Kidney (tissue), 14 donors: ENCODE results near the gene ZNF518B. TPM values are rescaled to one million over a fixed set of nuclear protein-coding genes. Genes with fewer than 3 reads are reported as not detected.

Experiments used
- DNase-seq, 5 donors: peaks; one replicate each; pipeline ENCODE4 v3.0.0-alpha.2; 2013 to 2020
- FAIRE-seq: peaks from 2 replicates; lab custom pipeline; 2012; peaks lifted over from hg19 to GRCh38; lab: Jason Lieb, UNC
- H3K27ac ChIP-seq, 2 donors: one replicate each; pipeline ENCODE4 v1.7.0; 2013; ENCODE audit warnings: low read depth in 2 of 2, low read length in 2 of 2, inconsistent platforms in 1 of 2
- H3K27me3 ChIP-seq: one replicate; pipeline ENCODE4 v1.7.1; 2013; ENCODE audit warnings: low read length, inconsistent platforms; ENCODE audit not compliant: control insufficient read depth, insufficient read depth
- H3K36me3 ChIP-seq, 3 donors: one replicate each; pipeline versions ENCODE4 v1.7.0 to v1.7.1; 2013; ENCODE audit warnings: low read length in 3 of 3, control low read depth in 1 of 3, inconsistent platforms in 1 of 3; ENCODE audit not compliant: insufficient read depth in 3 of 3, control insufficient read depth in 2 of 3
- H3K4me1 ChIP-seq, 3 donors: one replicate each; pipeline versions ENCODE4 v1.7.0 to v1.7.1; 2013; ENCODE audit warnings: low read length in 3 of 3, inconsistent platforms in 1 of 3, low read depth in 1 of 3; ENCODE audit not compliant: control insufficient read depth in 2 of 3, insufficient read depth in 2 of 3
- H3K4me3 ChIP-seq, 3 donors: one replicate each; pipeline versions ENCODE4 v1.7.0 to v1.8.1; 2013; ENCODE audit warnings: low read length in 3 of 3, control low read depth in 1 of 3, inconsistent platforms in 1 of 3
- H3K9ac ChIP-seq, 3 donors: one replicate each; pipeline versions ENCODE4 v1.7.0 to v1.7.1; 2013; ENCODE audit warnings: low read length in 3 of 3, control low read depth in 1 of 3, inconsistent platforms in 1 of 3
- H3K9me3 ChIP-seq, 3 donors: one replicate each; pipeline versions ENCODE4 v1.7.0 to v1.7.1; 2013; ENCODE audit warnings: low read length in 3 of 3, control low read depth in 1 of 3, inconsistent platforms in 1 of 3; ENCODE audit not compliant: control insufficient read depth in 2 of 3, insufficient read depth in 1 of 3
- CTCF ChIP-seq: IDR thresholded peaks from 3 replicates; pipeline ENCODE4 v1.5.1; 2012; ENCODE audit warnings: mild to moderate bottlenecking, moderate library complexity, borderline replicate concordance; ENCODE audit not compliant: insufficient read depth; ENCODE audit errors: extremely low read depth
- intact Hi-C: fragments of 100-400 bp; cut with DNase I; formaldehyde crosslinking; loops from one replicate; pipeline ENCODE4 v1.11.1; 2022
- polyA plus RNA-seq: library from polyadenylated mRNA; stranded (reverse); fragments of 350-450 nt; fragmentation: Illumina TruSeq; extraction: RNeasy Lipid Tissue Mini Kit (QIAGEN cat#74804); gene quantifications from one replicate; pipeline ENCODE4 v1.2.3, GENCODE V29; 2014; ENCODE audit warnings: low read depth, low replicate concordance; ENCODE audit not compliant: insufficient read depth
- total RNA-seq: library from RNA; stranded (reverse); fragmentation: NEBNext Ultra II Directional; extraction: Animal tissue kit (Norgen Biotek cat#: 25700); gene quantifications from one replicate; pipeline ENCODE4 v1.2.1, GENCODE V29; 2021
- donor health status: control.
- donor health status: control.
- donor health status: control.
- donor health status: control.
- donor health status: control.
- donor health status: DM: yes; HTN: yes; CAD: no.
- donor health status: Normal renal cell carcinoma (clear cell type).

Gene ZNF518B
- total and polyA plus RNA-seq, 2 donors from 2014 or later = 3.7 to 19.7 TPM

GRCh38 chr4:10413177-10413576 is 44.0 kb downstream of the ZNF518B start:
- no peak overlapping the region for H3K27ac ChIP-seq
- no peak for TF ChIP-seq CTCF
- H3K27me3 ChIP-seq = no peaks in the 10 kb centered on the region
- no peak overlapping the region for H3K4me3 ChIP-seq
- intact Hi-C loops = no loop called here
- H3K9me3 ChIP-seq = no peaks in the 10 kb centered on the region
- no peak overlapping the region for H3K9ac ChIP-seq
- H3K4me1 ChIP-seq = no peaks in the 10 kb centered on the region
- DNase-seq = no peak
- FAIRE-seq = no peak
- no peaks in the 10 kb centered on the region for H3K36me3 ChIP-seq

- Histone ChIP-seq H3K9ac (no peak overlapping the region), H3K9me3 (no peaks in the 10 kb centered on the region), H3K27ac (no peak overlapping the region), H3K36me3 (no peaks in the 10 kb centered on the region), H3K4me1 (no peaks in the 10 kb centered on the region), H3K4me3 (no peak overlapping the region), H3K27me3 (no peaks in the 10 kb centered on the region)
- FAIRE-seq (no peak), DNase-seq (no peak)
- no peak for TF ChIP-seq CTCF
- intact Hi-C loops = no loop called here
These were observed 51.6 kb downstream of the ZNF518B start for GRCh38 chr4:10405672-10406071.

- no peak overlapping the region for H3K27ac ChIP-seq
- H3K4me1 ChIP-seq = no peaks in the 10 kb centered on the region
- no peaks in the 10 kb centered on the region for H3K36me3 ChIP-seq
- H3K27me3 ChIP-seq = no peaks in the 10 kb centered on the region
- peak; percentile 59 for TF ChIP-seq CTCF
- DNase-seq (peak in 3 of 5 donors; percentile 26 to 76 (median 66)), FAIRE-seq (peak; percentile 13)
- H3K9me3 ChIP-seq = no peaks in the 10 kb centered on the region
- intact Hi-C loops = no loop called here
- H3K9ac ChIP-seq = no peak overlapping the region
- no peak overlapping the region for H3K4me3 ChIP-seq
These were observed 53.4 kb downstream of the ZNF518B start for GRCh38 chr4:10403633-10404445.
